ENCODE results near the gene IDI1.

The IDI1 gene

GRCh38 chr10:1050145-1050544 lies 1.2 kb upstream of the IDI1 start:
- ChIA-PET POLR2A (no interaction called here), CTCF (no interaction called here)
- DNase-seq (ENCODE audit: extremely low spot score): no peak
- no peak for TF ChIP-seq HDGF (IDR thresholded peaks at IDR 0.05; ENCODE audit: borderline replicate concordance)

DNA sequence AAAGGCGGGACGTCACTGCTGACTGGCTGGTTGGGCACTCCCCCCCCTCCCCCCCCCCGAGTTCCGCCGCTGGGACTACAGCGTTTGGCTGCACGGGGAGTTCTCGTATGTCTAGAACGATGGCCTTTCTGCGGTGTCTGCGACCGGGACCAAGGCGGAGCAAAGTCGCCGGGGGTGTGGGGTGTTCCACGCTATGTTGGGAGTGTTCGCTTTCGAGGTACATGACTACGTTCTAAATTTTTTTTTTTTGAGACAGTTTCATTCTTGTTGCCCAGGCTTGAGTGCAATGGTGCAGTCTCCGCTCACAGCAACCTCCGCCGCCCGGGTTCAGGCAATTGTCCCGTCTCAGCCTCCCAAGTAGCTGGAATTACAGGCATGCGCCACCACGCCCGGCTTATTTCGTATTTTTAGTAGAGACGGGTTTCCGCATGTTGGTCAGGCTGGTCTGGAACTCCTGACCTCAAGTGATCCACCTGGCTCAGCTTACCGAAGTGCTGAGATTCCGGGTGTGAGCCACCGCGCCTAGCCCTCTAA lies 573 bp upstream of the IDI1 start:
- CTCF ChIA-PET: interaction anchor here (0.5 to 0.6 kb wide), 2 partner anchors 16 to 538 kb away, joined by 3 read pairs; no protein-coding TSS in a partner anchor
- TF ChIP-seq FOXK2 (IDR thresholded peaks at IDR 0.05) (no peak), PKNOX1 (IDR thresholded peaks at IDR 0.05) (0 out of 2 replicates have a peak, but pooled peaks have one; percentile 33)
- no peak for DNase-seq (ENCODE audit: extremely low spot score)
- POLR2A ChIA-PET: interaction anchor here (0.6 to 1.8 kb wide), 16 partner anchors 8 to 361 kb away, joined by 3 to 12 read pairs (median 4); partner anchors contain the start of gene GTPBP4

GRCh38 chr10:1048349-1048731 lies 579 bp downstream of the IDI1 start:
- no peak for TF ChIP-seq PKNOX1 (IDR thresholded peaks at IDR 0.05)
- no peak for TF ChIP-seq FOXK2 (IDR thresholded peaks at IDR 0.05)
- TF ChIP-seq HDGF (IDR thresholded peaks at IDR 0.05; ENCODE audit: borderline replicate concordance): no peak
- TF ChIP-seq BHLHE40 (IDR thresholded peaks at IDR 0.05; ENCODE audit: borderline replicate concordance): no peak
- TF ChIP-seq SUZ12 (IDR thresholded peaks at IDR 0.05): no peak
- no peak; the same call in 1 of the 2 replicates for TF ChIP-seq ELF4 (IDR thresholded peaks at IDR 0.05)
- TF ChIP-seq FOXM1 (IDR thresholded peaks at IDR 0.05; ENCODE audit: borderline replicate concordance): no peak
- no peak for TF ChIP-seq SP1 (IDR thresholded peaks at IDR 0.05)
- TF ChIP-seq CTBP1 (IDR thresholded peaks at IDR 0.05; ENCODE audit: borderline replicate concordance): no peak
- TF ChIP-seq FOXA1 (IDR thresholded peaks at IDR 0.05): no peak
- TF ChIP-seq TARDBP (IDR thresholded peaks at IDR 0.05): no peak
- no peak for DNase-seq (ENCODE audit: extremely low spot score)
- CTCF ChIA-PET: no interaction called here
- POLR2A ChIA-PET: interaction anchor here (1.0 to 1.8 kb wide), 12 partner anchors 9 to 533 kb away, joined by 3 to 12 read pairs (median 4); partner anchors contain the start of gene GTPBP4

- no peak for DNase-seq (ENCODE audit: extremely low spot score)
- CTCF ChIA-PET: no interaction called here
- no peak for TF ChIP-seq ARNT (IDR thresholded peaks at IDR 0.05)
- no peak for TF ChIP-seq HDGF (IDR thresholded peaks at IDR 0.05; ENCODE audit: borderline replicate concordance)
- TF ChIP-seq FOXK2 (IDR thresholded peaks at IDR 0.05): no peak
- TF ChIP-seq ELF4 (IDR thresholded peaks at IDR 0.05): no peak
- no peak for TF ChIP-seq SP1 (IDR thresholded peaks at IDR 0.05)
- no peak for TF ChIP-seq PKNOX1 (IDR thresholded peaks at IDR 0.05)
- no peak for TF ChIP-seq TARDBP (IDR thresholded peaks at IDR 0.05)
- TF ChIP-seq SUZ12 (IDR thresholded peaks at IDR 0.05): no peak
- no peak for TF ChIP-seq CTBP1 (IDR thresholded peaks at IDR 0.05; ENCODE audit: borderline replicate concordance)
- no peak for TF ChIP-seq FOXM1 (IDR thresholded peaks at IDR 0.05; ENCODE audit: borderline replicate concordance)
- no peak for TF ChIP-seq ZNF384 (IDR thresholded peaks at IDR 0.05)
- TF ChIP-seq L3MBTL2 (conservative IDR thresholded peaks at IDR 0.05): no peak
- no peak for TF ChIP-seq NFRKB (IDR thresholded peaks at IDR 0.05)
- no peak for TF ChIP-seq FOXA1 (IDR thresholded peaks at IDR 0.05)
- no peak for TF ChIP-seq BHLHE40 (IDR thresholded peaks at IDR 0.05; ENCODE audit: borderline replicate concordance)
- no peak for TF ChIP-seq LEF1 (IDR thresholded peaks at IDR 0.05; ENCODE audit: borderline replicate concordance)
- POLR2A ChIA-PET: interaction anchor here (0.7 to 1.8 kb wide), 5 partner anchors 9 to 533 kb away, joined by 3 to 12 read pairs (median 4); no protein-coding TSS in a partner anchor
These were observed 982 bp downstream of the IDI1 start for GRCh38 chr10:1047937-1048336.

- no peak for DNase-seq (ENCODE audit: extremely low spot score)
- ChIA-PET CTCF (no interaction called here), POLR2A (no interaction called here)
- TF ChIP-seq FOXK2 (IDR thresholded peaks at IDR 0.05) (no peak), SP1 (IDR thresholded peaks at IDR 0.05) (no peak), PKNOX1 (IDR thresholded peaks at IDR 0.05) (no peak), ARNT (IDR thresholded peaks at IDR 0.05) (no peak), TARDBP (IDR thresholded peaks at IDR 0.05) (no peak), FOXM1 (IDR thresholded peaks at IDR 0.05; ENCODE audit: borderline replicate concordance) (no peak), L3MBTL2 (conservative IDR thresholded peaks at IDR 0.05) (no peak), CTBP1 (IDR thresholded peaks at IDR 0.05; ENCODE audit: borderline replicate concordance) (no peak), SUZ12 (IDR thresholded peaks at IDR 0.05) (no peak), HDGF (IDR thresholded peaks at IDR 0.05; ENCODE audit: borderline replicate concordance) (no peak), ZNF384 (IDR thresholded peaks at IDR 0.05) (no peak), ELF4 (IDR thresholded peaks at IDR 0.05) (no peak), LEF1 (IDR thresholded peaks at IDR 0.05; ENCODE audit: borderline replicate concordance) (no peak), FOXA1 (IDR thresholded peaks at IDR 0.05) (no peak), NFRKB (IDR thresholded peaks at IDR 0.05) (no peak), BHLHE40 (IDR thresholded peaks at IDR 0.05; ENCODE audit: borderline replicate concordance) (no peak)
These were observed 3.5 kb downstream of the IDI1 start for GRCh38 chr10:1045415-1045814.

GRCh38 chr10:1044964-1045363 lies 4.0 kb downstream of the IDI1 start:
- POLR2A ChIA-PET: no interaction called here
- CTCF ChIA-PET: no interaction called here
- DNase-seq (ENCODE audit: extremely low spot score): no peak
- TF ChIP-seq ZNF384 (IDR thresholded peaks at IDR 0.05) (no peak), FOXM1 (IDR thresholded peaks at IDR 0.05; ENCODE audit: borderline replicate concordance) (no peak)

Measured in HEK293T (cell line).